Endothelial cell of umbilical vein (primary cell): ENCODE measurements around the gene RPH3AL. TPM values are rescaled to one million over a fixed set of nuclear protein-coding genes. Genes with fewer than 3 reads are reported as not detected.

Experiments used
- BruUV-seq: library from RNA; stranded (reverse); fragments of 400-500 nt; replicated peaks from 2 replicates; lab custom pipeline; 2021; lab: Mats Ljungman, UMichigan
- CTCF ChIA-PET: fragments of 300-600, 350-600 bp; sonication (Branson Sonifier 250); formaldehyde crosslinking; loops from one replicate; lab custom pipeline; 2021; ENCODE audit warnings: antibody characterized with exemption, inconsistent platforms; lab: Charles Lee
- POLR2A ChIA-PET: fragments of 300-600, 350-600 bp; sonication (Branson Sonifier 250); formaldehyde crosslinking; loops from one replicate; lab custom pipeline; 2021; ENCODE audit warnings: antibody characterized with exemption, inconsistent platforms; lab: Charles Lee
- DNase-seq: peaks from one replicate; pipeline ENCODE4 v3.0.0-alpha.2; 2011; ENCODE audit warnings: low read depth, low spot score
- FAIRE-seq: peaks from 2 replicates; lab custom pipeline; 2011; peaks lifted over from hg19 to GRCh38; lab: Jason Lieb, UNC
- H2AFZ ChIP-seq: 2 replicates; pipeline ENCODE4 v1.6.0; 2012; ENCODE audit warnings: low read depth, low read length, control low read depth, inconsistent platforms
- H3K27ac ChIP-seq: 2 replicates; pipeline ENCODE4 v1.5.1; 2011; ENCODE audit warnings: low read depth, mild to moderate bottlenecking, control low read depth, low read length, moderate library complexity; ENCODE audit not compliant: insufficient read depth
- H3K27me3 ChIP-seq, 2 experiments: 2 replicates each; pipeline versions ENCODE4 v1.6.0 to v1.6.1; 2011; ENCODE audit warnings: low read length in 2 of 2, mixed read lengths in 1 of 2; ENCODE audit not compliant: control insufficient read depth in 2 of 2, insufficient read depth in 2 of 2
- H3K36me3 ChIP-seq, 2 experiments: 2 replicates in 1 of 2; 3 replicates in 1 of 2; pipeline ENCODE4 v1.5.1; 2011; ENCODE audit warnings: low read length in 2 of 2, mild to moderate bottlenecking in 1 of 2, moderate library complexity in 1 of 2; ENCODE audit not compliant: control insufficient read depth in 2 of 2, insufficient read depth in 2 of 2; ENCODE audit errors: extremely low read depth in 1 of 2
- H3K4me1 ChIP-seq: 3 replicates; pipeline ENCODE4 v1.5.1; 2011; ENCODE audit warnings: mild to moderate bottlenecking, low read length; ENCODE audit not compliant: control insufficient read depth, insufficient read depth; ENCODE audit errors: extremely low read depth
- H3K4me2 ChIP-seq: 2 replicates; pipeline ENCODE4 v1.6.1; 2011; ENCODE audit warnings: low read length, control low read depth, mixed read lengths; ENCODE audit not compliant: insufficient read depth
- H3K4me3 ChIP-seq, 3 experiments: fragments of 200-600 bp in 1 of 3; sonication (generic), shearing (Covaris generic) in 1 of 3; replicated peaks in 1 of 3; 2 replicates each; pipeline ENCODE4 v1.5.1; 2011 to 2016; ENCODE audit warnings: control low read depth in 3 of 3, low read length in 3 of 3, mild to moderate bottlenecking in 2 of 3, inconsistent platforms in 1 of 3, low read depth in 1 of 3, moderate library complexity in 1 of 3; ENCODE audit not compliant: insufficient read depth in 1 of 3
- H3K79me2 ChIP-seq: 2 replicates; pipeline ENCODE4 v1.6.0; 2012; ENCODE audit warnings: low read length, inconsistent platforms; ENCODE audit not compliant: control insufficient read depth, insufficient read depth
- H3K9ac ChIP-seq: replicated peaks from 2 replicates; pipeline ENCODE3; 2011; ENCODE audit warnings: low read length, control low read depth; ENCODE audit not compliant: insufficient read depth; ENCODE audit errors: extremely low read depth
- H3K9me1 ChIP-seq: replicated peaks from 3 replicates; pipeline ENCODE4 v1.6.0; 2011; ENCODE audit warnings: mild to moderate bottlenecking, low read length; ENCODE audit not compliant: control insufficient read depth, insufficient read depth; ENCODE audit errors: extremely low read depth
- H3K9me3 ChIP-seq: replicated peaks from 2 replicates; pipeline ENCODE4 v1.5.1; 2012; ENCODE audit warnings: low read length, inconsistent platforms; ENCODE audit not compliant: control insufficient read depth, insufficient read depth
- H4K20me1 ChIP-seq: replicated peaks from 2 replicates; pipeline ENCODE3; 2011; ENCODE audit warnings: mild to moderate bottlenecking, low read length; ENCODE audit not compliant: control insufficient read depth, insufficient read depth; ENCODE audit errors: extremely low read depth
- EZH2 ChIP-seq: IDR thresholded peaks from 2 replicates; pipeline ENCODE4 v1.6.1; 2012; ENCODE audit warnings: borderline replicate concordance, low read depth, mild to moderate bottlenecking, moderate library complexity, low read length, inconsistent platforms; ENCODE audit not compliant: severe bottlenecking
- GATA2 ChIP-seq: IDR thresholded peaks from 2 replicates; pipeline ENCODE4 v1.7.0; 2011; ENCODE audit warnings: low read depth, mild to moderate bottlenecking, moderate library complexity, mixed read lengths, low read length; ENCODE audit not compliant: insufficient read length, insufficient read depth
- JUN ChIP-seq: IDR thresholded peaks from 2 replicates; pipeline ENCODE4 v1.6.1; 2011; ENCODE audit warnings: borderline replicate concordance, low read depth; ENCODE audit not compliant: insufficient read length, insufficient read depth
- POLR2AphosphoS5 ChIP-seq: IDR thresholded peaks from 2 replicates; pipeline ENCODE4 v1.6.1; 2012; ENCODE audit warnings: low read depth, mild to moderate bottlenecking, control low read depth, low read length, moderate library complexity; ENCODE audit not compliant: insufficient read depth
- dilution Hi-C: fragments of 300-500 bp; cut with MboI; formaldehyde crosslinking; loops from one replicate; pipeline ENCODE4 v1.15.0; 2019; ENCODE audit warnings: low sequenced_read_pairs; ENCODE audit not compliant: extremely low pct_ligation_motif_present
- intact Hi-C: fragments of 100-400 bp; cut with micrococcal nuclease; formaldehyde crosslinking; loops from one replicate; pipeline ENCODE4 v1.10.0; 2022
- polyA plus RNA-seq, 4 experiments: library from polyadenylated mRNA; depleted of rRNA in 3 of 4; stranded (reverse) in 3 of 4; unstranded in 1 of 4; fragments of >200 nt; gene quantifications; 2 replicates each; pipeline versions ENCODE4 v1.2.1 to v1.2.3, GENCODE V29; 2011 to 2012; ENCODE audit warnings: missing spikeins in 1 of 4
- total RNA-seq: library from RNA; stranded (reverse); gene quantifications from 2 replicates; pipeline ENCODE4 v1.2.3, GENCODE V29; 2021
- TF ChIP-seq, protein P1 (sequence below): IDR thresholded peaks from 2 replicates; pipeline ENCODE4 v1.6.1; 2011; ENCODE audit not compliant: insufficient read depth, insufficient read length
- TF ChIP-seq, protein P2 (sequence below), 2 donors: IDR thresholded peaks; 1 replicate in 1 of 2; 2 replicates in 1 of 2; pipeline ENCODE4 v1.5.1; 2011; ENCODE audit warnings: low read length in 2 of 2, mild to moderate bottlenecking in 2 of 2, moderate library complexity in 2 of 2, control low read depth in 1 of 2, inconsistent platforms in 1 of 2, low read depth in 1 of 2; ENCODE audit not compliant: insufficient read depth in 1 of 2; ENCODE audit errors: extremely low read depth in 1 of 2

Gene RPH3AL
- total and polyA plus RNA-seq, 2 donors (not counting 3 experiments of a cell fraction or from before 2014, with no cell fraction given) = 4.1 to 7.0 TPM

DNA sequence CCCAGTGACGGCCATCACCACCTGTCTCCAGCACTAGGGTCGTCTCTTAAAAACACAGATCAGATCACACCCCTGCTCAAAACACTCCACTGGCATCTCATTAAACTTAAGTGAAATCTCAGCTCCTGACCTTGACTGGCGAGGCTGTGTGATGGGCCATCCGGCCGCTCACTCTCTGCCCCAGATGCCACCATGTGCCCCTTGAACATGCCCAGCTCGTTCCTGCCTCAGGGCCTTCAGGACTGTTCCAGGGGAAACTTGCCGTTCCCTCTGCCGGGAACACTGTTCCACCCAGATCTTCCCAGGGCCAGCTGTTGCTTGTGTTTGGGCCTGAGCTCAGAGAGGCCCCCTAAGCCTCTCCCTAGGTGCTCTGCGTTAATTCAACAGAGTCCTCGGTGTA, 39.4 kb downstream of the RPH3AL start:
- POLR2A ChIA-PET = no interaction called here
- no peak for DNase-seq
- dilution Hi-C loops = no loop called here
- no peaks in the 10 kb centered on the region for H3K79me2 ChIP-seq
- no peak overlapping the region for H3K27ac ChIP-seq
- H3K4me2 ChIP-seq = no peak overlapping the region
- intact Hi-C loops = no loop called here
- no peaks in the 10 kb centered on the region for H3K9me3 ChIP-seq
- BruUV-seq = no TSS peak
- no peak overlapping the region for H3K4me3 ChIP-seq
- no peaks in the 10 kb centered on the region for H3K36me3 ChIP-seq
- no peaks in the 10 kb centered on the region for H3K27me3 ChIP-seq
- no peaks in the 10 kb centered on the region for H4K20me1 ChIP-seq
- no peaks in the 10 kb centered on the region for H3K4me1 ChIP-seq
- no peak for FAIRE-seq
- H2AFZ ChIP-seq = no peak overlapping the region
- TF ChIP-seq POLR2AphosphoS5 (no peak), GATA2 (no peak)
- TF ChIP-seq, protein P1, sequence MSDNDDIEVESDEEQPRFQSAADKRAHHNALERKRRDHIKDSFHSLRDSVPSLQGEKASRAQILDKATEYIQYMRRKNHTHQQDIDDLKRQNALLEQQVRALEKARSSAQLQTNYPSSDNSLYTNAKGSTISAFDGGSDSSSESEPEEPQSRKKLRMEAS = no peak
- H3K9me1 ChIP-seq = no peaks in the 10 kb centered on the region
- no peak overlapping the region for H3K9ac ChIP-seq
- CTCF ChIA-PET = interaction anchor here (1.4 kb wide), 1 partner anchor 148 kb away, joined by 5 read pairs; no protein-coding TSS in a partner anchor

DNA sequence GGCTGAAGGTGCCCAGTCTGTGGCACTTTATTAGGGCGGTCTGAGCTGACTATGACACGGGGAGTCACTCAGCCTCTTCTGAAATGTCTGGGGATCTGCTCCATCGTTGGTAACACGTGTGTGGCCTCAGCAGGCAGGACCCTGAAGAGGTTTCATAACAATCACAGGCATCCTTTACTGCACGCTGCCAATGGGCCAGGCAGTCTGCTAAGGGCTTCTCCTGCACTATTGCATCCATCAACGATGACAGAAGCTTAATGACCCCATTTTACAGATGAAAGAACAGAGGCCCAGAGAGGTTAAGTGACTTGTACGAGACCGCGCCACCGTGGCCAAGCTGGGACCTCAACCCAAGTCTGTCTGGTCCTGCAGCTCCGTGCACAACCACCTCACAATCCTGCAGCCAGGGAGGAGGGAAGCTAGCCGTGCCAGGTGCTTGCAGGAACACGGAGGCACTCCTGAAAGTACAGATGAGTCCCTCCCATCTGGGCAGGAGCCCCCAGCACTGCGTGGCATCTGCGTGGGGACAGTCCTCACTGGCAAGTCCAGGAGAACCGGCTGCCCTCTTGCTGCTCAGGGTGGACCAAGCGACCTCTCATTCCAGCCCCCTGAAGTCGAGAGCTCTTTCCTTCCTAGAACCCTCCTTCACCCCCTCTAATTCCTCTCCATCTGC, 40.0 kb downstream of the RPH3AL start:
- no peaks in the 10 kb centered on the region for H3K27me3 ChIP-seq
- H3K79me2 ChIP-seq = no peaks in the 10 kb centered on the region
- H3K4me2 ChIP-seq = no peak overlapping the region
- TF ChIP-seq GATA2 (no peak), JUN (no peak), EZH2 (no peak)
- TF ChIP-seq, protein P2, sequence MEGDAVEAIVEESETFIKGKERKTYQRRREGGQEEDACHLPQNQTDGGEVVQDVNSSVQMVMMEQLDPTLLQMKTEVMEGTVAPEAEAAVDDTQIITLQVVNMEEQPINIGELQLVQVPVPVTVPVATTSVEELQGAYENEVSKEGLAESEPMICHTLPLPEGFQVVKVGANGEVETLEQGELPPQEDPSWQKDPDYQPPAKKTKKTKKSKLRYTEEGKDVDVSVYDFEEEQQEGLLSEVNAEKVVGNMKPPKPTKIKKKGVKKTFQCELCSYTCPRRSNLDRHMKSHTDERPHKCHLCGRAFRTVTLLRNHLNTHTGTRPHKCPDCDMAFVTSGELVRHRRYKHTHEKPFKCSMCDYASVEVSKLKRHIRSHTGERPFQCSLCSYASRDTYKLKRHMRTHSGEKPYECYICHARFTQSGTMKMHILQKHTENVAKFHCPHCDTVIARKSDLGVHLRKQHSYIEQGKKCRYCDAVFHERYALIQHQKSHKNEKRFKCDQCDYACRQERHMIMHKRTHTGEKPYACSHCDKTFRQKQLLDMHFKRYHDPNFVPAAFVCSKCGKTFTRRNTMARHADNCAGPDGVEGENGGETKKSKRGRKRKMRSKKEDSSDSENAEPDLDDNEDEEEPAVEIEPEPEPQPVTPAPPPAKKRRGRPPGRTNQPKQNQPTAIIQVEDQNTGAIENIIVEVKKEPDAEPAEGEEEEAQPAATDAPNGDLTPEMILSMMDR (IDR thresholded peaks at IDR 0.05; ENCODE audit: extremely low read depth in 1 of 2, insufficient read depth in 1 of 2, low read depth in 1 of 2, low read length in 2 of 2) = no peak
- no peaks in the 10 kb centered on the region for H3K9me3 ChIP-seq
- BruUV-seq = no TSS peak
- H3K9me1 ChIP-seq = no peaks in the 10 kb centered on the region
- intact Hi-C loops = no loop called here
- POLR2A ChIA-PET = no interaction called here
- H3K4me1 ChIP-seq = no peaks in the 10 kb centered on the region
- CTCF ChIA-PET = interaction anchor here (1.4 kb wide), 2 partner anchors 73 to 148 kb away, joined by 5 read pairs; no protein-coding TSS in a partner anchor
- no peak overlapping the region for H3K9ac ChIP-seq
- no peak overlapping the region for H3K27ac ChIP-seq
- no peaks in the 10 kb centered on the region for H4K20me1 ChIP-seq
- dilution Hi-C loops = no loop called here
- no peak for FAIRE-seq
- no peaks in the 10 kb centered on the region for H3K36me3 ChIP-seq
- no peak overlapping the region for H3K4me3 ChIP-seq
- DNase-seq = no peak
- H2AFZ ChIP-seq = no peak overlapping the region
